TTC549 (cell line): ENCODE data around the gene IFT20.

Source experiments
- FAIRE-seq: peaks from 2 replicates; lab custom pipeline; 2012; peaks lifted over from hg19 to GRCh38; lab: Jason Lieb, UNC

IFT20 gene

GRCh38 chr17:28335201-28335958, at the start of gene IFT20, which contains the start of gene TNFAIP1:
TSS of gene IFT20 (minus strand) at chr17:28335472. CDS start at chr17:28331985, 3,487 bp downstream.
TSS of gene TNFAIP1 (plus strand) at chr17:28335761. CDS start at chr17:28339522, 3,761 bp downstream.
- FAIRE-seq = peak; percentile 97

DNA sequence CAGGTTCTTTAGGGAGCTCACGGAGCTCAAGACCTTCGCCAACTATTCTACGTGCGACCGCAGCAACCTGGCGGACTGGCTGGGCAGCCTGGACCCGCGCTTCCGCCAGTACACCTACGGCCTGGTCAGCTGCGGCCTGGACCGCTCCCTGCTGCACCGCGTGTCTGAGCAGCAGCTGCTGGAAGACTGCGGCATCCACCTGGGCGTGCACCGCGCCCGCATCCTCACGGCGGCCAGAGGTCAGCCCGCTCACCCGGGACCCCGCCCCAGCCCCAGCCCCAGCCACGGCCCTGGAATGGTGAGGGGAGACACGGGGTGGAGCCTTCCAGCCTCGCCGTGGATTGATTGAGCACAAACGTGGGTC, 49.7 kb upstream of the IFT20 start:
- no peak for FAIRE-seq

- no peak for FAIRE-seq
These were observed 49.2 kb upstream of the IFT20 start for GRCh38 chr17:28384281-28385036.

GRCh38 chr17:28381141-28381825, 46.0 kb upstream of the IFT20 start:
- FAIRE-seq = no peak

GRCh38 chr17:28379814-28380801, 44.8 kb upstream of the IFT20 start:
- no peak for FAIRE-seq

DNA sequence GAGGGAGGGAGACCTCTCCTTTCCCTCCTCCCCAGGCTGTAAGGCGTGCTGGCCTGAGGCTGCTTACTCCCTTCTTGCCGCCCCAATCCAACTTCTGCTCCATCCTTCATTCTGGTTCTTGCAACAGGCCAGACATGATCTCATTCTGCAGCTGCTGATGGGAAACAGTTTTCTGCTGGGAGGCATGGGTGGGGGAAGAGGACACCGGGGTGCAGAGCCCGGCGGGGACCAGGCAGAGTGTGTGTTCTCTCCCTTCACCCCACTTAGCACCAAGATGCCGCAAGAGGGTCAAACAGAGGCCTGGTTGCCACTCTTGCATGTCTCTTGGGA, 37.6 kb upstream of the IFT20 start:
- no peak for FAIRE-seq

DNA sequence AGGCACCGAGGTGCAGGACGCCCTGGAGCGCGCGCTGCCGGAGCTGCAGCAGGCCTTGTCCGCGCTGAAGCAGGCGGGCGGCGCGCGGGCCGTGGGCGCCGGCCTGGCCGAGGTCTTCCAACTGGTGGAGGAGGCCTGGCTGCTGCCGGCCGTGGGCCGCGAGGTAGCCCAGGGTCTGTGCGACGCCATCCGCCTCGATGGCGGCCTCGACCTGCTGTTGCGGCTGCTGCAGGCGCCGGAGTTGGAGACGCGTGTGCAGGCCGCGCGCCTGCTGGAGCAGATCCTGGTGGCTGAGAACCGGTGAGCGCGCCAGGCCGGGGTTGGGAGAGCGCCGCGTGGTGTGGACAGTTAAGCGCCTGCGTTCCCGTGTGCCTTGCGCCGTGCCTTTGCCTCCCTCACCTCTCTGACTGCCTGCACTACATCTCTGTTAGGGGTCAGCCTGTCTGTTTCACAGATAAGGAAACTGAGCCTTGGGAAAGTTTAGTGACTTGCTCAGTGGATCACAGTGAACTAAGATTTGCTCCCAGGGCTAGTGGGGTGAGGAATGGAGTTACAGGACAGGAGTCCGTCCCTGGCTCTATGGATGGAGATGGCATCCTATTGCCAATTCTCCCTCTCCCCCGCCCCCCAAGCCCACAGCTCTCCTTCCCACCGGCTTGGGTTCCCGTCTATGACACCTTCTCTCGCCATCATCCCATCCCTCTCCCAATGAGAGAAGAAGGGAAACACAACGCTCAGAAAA, 37.1 kb upstream of the IFT20 start:
- FAIRE-seq = no peak

DNA sequence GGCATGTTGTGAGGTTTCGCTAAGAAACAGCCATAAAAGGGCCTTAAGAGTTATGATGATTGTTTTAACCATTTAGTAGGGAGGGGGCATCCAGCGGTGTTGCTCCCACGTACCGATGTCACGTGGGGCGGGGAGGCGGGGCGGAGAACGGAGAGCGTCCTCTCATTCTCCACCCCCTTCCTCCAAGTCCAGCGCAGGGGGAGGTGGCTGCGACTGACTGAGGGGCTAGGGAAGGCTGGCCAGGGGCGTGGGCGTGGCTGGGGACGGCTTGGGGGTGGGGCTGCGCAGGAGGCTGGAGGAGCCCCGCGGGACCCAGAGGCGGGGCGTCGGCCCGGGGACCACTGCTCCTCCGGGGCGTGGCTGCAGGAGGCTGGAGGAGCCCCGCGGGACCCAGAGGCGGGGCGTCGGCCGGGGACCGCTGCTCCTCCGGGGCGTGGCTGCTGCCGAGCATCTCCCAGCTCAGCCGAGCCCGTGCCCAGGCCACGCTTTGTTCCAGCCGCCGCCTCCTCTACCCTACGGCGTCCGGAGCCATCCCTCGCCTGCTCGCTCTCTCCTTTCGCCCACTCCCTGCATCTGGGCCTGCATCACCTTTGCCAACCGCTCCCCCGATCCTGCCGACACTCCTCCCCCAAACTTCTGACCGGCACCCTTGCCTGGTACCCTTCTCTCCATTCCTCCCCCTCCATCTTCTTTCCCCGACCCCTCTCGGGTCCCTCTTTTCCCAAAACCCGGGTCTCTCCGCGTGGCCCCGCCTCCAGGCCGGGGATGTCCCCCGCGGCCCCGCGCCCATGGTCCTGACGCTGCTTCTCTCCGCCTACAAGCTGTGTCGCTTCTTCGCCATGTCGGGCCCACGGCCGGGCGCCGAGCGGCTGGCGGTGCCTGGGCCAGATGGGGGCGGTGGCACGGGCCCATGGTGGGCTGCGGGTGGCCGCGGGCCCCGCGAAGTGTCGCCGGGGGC, 36.3 kb upstream of the IFT20 start, which contains the start of gene SARM1:
SARM1 (plus strand) TSS at position 450 of the 958 bp plus-strand sequence; CDS start at position 789, 339 bp downstream.
- FAIRE-seq = peak; percentile 62

DNA sequence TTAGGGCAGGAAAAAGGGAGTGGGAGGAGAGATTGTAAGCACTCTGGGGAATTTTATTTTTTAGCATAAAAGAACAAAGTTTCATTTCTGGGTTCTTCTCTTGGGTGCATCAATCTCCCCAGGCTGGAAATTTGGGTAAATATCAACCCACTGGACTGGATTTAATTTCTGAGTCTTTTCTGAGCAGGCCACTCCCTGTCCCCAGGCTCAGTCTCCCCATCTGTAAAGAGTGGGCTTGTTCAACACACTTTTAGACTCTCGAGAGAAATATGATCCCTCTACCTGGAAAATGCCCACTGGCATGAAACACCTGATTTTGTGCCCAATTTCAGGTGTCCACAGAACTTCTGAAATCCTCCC, 35.5 kb upstream of the IFT20 start:
- no peak for FAIRE-seq

- no peak for FAIRE-seq
These were observed 34.9 kb upstream of the IFT20 start, which contains the start of gene VTN for GRCh38 chr17:28370035-28370743. TSS of gene VTN (minus strand) at chr17:28370307. CDS start at chr17:28370203, 104 bp downstream.

- no peak for FAIRE-seq
These were observed 34.4 kb upstream of the IFT20 start for GRCh38 chr17:28369684-28370034.

GRCh38 chr17:28368915-28369683, 33.8 kb upstream of the IFT20 start:
- no peak for FAIRE-seq

GRCh38 chr17:28368306-28368831, 33.1 kb upstream of the IFT20 start:
- no peak for FAIRE-seq

GRCh38 chr17:28367641-28368305, 32.5 kb upstream of the IFT20 start:
- no peak for FAIRE-seq

DNA sequence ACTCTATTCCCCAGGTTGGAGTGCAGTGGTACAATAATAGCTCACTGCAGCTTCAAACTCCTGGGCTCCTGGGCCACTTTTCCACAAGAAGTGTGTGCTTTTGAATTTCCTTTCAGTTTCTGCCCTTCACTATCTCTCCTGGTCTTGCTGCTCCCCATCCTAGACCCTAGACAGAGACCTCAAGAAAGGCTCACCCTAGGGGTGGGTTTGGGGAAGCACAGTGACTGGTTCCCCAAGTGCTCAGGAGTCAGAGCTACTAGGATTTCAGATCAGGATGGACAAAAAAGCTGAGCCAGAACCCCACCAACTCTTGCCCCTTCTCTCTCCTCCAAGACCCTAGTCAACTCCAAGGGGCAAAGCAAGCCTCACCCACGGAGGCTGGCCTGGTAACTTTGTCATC, 31.3 kb upstream of the IFT20 start:
- FAIRE-seq = no peak

- FAIRE-seq = no peak
These were observed 30.2 kb upstream of the IFT20 start for GRCh38 chr17:28365487-28365886.

DNA sequence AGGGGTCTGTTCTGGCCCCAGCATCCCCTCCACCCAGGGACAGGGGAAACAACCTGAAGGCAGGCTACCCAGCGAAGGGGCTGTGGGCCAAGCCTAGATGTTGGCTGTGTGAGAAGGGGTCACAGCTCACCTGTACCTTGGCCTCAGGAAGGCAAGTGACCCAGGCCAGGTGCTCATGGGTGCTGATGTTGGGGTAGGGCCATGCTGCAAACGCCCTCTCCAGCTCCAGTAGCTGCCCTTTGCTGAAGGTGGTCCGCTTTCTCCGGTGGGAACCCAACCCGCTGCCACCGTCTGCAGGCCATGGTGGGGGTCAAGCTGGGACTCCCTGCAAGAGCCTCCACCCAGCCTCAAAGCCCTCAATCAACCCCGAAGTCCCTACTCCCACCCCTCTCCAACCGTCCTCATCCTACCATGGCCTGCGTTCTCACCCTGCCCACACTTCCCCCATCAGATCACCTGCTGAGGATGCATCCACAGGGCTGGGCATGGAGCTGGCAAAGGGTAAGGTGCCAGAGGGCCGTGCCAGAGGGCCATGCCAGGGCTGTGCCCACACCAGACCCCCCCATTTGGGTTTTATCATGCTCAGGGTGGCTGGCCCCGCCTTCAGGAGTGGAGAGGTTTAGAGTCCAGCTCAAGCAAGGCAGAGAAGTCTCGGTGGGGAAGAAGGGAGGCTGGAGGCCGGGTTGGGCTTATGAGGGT, 29.5 kb upstream of the IFT20 start, which contains the start of gene SEBOX:
SEBOX (minus strand) TSS at position 535 of the 699 bp plus-strand sequence; CDS start at position 487, 48 bp downstream.
- no peak for FAIRE-seq
